KG1 (cell line): ENCODE data around the gene CIT.

Experiments used
- DNase-seq: peaks from one replicate; lab custom pipeline; 2025; lab: John Stamatoyannopoulos, UW

CIT gene

GRCh38 chr12:119699199-119699760 is 177.8 kb downstream of the CIT start:
- no peak for DNase-seq

DNA sequence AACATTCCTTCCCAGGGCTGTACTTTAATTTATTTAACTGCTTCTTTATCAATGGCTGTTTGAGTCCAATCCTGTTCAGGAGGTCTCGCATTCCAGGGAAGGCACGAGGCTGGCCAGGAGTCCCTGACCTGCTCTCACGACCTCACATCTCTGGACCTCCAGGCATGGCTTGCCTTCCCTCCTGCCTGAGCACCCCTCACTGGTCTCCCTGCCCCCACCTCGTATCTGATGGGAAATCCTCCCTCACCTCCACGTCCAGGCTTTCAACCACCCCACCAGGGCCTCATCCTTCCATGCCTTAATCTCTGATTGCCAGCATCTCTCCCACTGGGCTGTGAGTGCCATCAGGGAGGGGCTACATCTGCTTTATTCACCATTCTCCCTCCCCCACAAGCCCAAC is 180.2 kb downstream of the CIT start:
- no peak for DNase-seq

DNA sequence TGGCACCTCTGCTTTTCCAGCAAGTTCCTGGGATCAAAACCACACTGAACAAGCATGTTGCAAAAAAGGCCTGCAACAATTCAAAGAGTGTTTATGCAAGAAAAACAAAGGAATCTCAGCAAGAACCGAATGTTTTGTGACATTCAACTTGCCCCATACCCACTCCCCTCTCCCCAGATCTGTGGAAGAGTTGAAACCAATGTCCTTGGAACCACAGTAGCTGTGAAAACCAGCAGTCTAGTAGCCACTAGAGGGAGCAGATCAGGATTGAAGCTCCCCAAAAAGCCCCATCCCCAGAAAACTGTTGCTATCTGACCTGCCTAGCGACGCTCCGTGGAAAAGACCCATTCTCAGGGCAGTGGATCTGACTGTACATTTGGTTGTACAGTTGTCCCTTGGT is 182.1 kb downstream of the CIT start:
- no peak for DNase-seq

GRCh38 chr12:119694111-119694510 is 183.0 kb downstream of the CIT start:
- no peak for DNase-seq

DNA sequence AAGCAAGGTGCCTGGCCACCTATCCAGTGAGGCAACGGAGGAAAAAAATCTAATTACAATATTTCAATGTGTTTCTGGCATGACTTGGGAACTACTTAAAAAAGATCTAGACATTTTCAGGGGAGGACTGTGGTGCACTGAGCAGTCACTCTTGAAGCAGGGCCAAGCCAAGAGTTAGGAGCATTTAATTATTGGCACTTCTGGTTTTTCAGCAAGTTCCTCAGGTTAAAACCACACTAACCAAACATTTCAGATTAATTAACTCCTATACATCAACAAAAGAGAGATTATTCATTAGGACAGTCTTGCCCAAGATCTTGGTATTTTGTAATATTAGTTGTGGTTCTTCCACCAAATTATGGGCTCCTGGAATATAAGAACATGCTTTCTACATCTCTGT is 183.6 kb downstream of the CIT start:
- DNase-seq: no peak

DNA sequence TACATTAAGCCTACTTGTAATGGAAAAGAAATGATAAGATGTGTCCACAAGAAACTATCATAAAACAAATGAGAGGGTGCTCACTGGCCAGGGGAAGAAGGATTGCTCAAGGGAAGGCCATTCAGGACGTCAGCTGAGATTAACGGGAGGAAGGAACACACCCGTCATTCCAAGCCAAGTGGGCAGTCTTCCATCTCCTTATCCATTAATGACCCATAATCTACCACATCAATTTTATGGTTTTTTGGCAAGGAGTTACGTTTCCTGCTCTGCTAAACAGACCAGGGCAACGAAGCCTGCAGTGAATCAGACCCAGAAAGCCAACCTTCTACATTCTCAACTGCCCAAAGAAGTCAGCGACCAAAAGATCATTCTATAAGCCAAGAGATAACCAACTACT is 184.1 kb downstream of the CIT start:
- DNase-seq: no peak

DNA sequence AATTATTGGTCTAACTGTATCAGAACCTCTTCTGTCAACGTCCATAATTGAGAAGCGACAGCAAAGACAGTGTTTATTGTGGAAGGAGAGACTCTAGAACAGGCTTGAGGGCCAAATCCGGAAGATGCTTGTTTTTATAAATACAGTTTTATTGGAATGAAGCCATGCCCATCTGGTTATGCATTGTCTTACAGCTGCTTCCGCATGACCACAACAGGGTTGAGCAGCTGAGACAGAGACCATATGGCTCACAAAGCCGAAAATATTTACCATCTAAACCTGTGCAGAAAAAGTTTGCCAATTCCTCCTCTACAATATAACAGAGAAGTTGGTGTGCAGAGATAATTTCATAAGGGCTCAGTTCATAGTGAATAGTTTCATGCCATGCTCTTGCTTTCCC is 184.7 kb downstream of the CIT start:
- no peak for DNase-seq

- no peak for DNase-seq
These were observed 185.8 kb downstream of the CIT start for GRCh38 chr12:119691202-119691810.

DNA sequence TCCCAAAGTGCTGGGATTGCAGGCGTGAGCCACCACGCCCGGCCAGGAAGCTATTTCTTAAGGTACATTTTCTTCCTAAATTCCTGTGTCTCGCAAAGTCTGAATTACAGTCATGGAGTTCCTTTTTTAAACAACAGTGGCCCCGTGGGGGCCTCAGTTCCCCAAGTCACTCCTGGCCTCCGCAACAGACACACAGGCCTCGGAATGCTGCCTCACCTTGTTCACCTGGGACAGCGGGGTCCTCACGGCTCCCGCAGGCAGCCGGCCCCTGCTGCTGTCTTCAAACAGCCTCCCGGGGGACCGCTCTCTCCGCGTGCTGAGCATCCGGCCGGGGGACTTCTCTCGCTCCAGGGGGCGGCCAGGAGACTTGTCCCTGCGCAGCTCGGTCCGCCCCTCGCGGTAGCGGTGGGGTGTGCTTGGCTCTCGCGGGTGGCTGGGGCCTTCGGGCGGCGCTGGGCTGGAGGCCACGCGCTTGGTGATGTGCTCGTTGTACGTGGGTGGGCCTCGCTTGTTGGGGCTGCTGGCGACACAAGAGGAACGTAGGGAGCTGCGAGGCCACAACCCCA is 187.1 kb downstream of the CIT start:
- DNase-seq: no peak

DNA sequence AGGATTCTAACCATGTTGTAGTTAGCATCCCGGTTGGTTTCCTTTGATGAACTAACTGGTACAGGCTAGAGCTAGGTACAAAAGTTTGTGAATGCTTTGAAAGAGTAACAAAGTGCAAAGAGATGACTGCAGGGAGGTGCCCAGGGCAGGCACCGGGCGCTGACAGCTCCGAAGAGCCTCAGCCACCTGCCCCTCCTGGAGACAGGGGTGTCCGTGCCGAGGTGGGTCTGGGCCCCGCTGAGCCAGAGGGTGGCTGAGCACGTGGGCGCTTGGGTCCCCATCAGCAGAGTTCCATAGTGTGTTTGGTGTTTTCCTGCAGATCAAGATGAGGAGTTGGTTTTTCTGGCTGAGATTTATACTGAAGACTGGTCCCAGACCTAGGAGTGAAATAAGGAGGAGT is 189.2 kb downstream of the CIT start:
- DNase-seq: no peak

- no peak for DNase-seq
These were observed 189.7 kb downstream of the CIT start for GRCh38 chr12:119687406-119687805.

DNA sequence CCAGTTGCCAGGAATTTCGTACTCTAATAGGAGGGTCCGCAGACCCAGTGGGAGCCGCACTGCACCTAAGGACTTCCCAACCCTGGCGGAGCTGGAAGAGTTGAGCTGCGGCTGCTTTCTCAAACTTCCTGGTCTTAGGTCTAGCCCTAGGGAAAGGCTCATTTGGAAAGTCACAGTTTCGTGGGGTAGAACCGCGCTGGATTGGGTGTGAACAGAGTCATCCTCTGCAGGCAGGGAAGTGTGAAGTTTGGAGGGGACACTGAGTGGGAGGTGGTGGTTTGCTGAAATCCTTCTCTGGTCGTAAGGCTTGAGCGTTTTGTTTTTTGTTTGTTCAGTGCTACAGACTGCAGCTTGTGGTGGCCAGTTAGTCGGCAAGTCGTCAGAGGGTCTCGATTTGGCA is 190.3 kb downstream of the CIT start:
- DNase-seq: no peak

DNA sequence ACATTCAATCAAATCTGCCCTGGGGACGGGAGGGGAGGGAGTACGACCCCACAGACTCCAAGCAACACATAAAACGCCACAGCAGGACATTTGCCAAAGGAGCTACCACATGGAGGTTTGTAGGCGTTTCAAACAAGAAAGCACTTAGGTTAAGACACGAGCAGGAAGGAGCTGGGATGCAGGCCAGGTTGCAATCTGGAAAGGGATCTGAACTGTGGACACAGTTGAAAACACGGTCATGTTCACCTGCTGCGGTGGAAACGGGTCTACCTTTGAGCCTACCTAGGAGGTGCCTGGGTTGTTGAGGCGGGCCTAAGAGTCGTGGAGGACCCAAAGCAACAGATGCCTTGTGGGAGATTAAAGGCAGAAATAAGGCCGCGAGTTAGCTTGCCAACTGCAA is 190.8 kb downstream of the CIT start:
- no peak for DNase-seq

DNA sequence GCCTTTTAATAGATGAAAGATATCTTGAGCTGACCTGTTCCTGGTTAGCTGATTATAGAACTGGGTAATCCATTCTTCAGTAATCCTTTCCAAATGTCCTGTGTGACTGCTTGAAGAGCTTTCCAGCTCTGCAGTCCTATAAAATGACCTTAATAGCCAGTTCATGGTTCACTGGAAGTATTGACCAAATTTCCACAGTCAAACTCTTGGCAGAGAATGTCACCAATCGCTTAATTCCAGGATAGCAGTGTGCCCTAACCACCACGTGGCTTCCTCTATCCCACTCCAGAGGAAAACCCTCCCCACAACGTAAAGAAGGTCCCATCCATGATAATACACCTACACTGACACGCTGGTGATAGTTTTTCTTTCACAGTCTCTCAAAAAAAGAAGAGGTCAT is 191.7 kb downstream of the CIT start:
- no peak for DNase-seq

- DNase-seq: no peak
These were observed 192.3 kb downstream of the CIT start for GRCh38 chr12:119684711-119685369.

GRCh38 chr12:119683816-119684215 is 193.3 kb downstream of the CIT start:
- DNase-seq: no peak

- no peak for DNase-seq
These were observed 193.7 kb downstream of the CIT start for GRCh38 chr12:119683413-119683812.

GRCh38 chr12:119682639-119683252 is 194.4 kb downstream of the CIT start:
- DNase-seq: no peak

GRCh38 chr12:119681728-119682638 is 195.1 kb downstream of the CIT start:
- DNase-seq: no peak

- DNase-seq: no peak
These were observed 196.0 kb downstream of the CIT start for GRCh38 chr12:119681111-119681510.

GRCh38 chr12:119679490-119679889 is 197.6 kb downstream of the CIT start:
- no peak for DNase-seq

GRCh38 chr12:119679081-119679480 is 198.0 kb downstream of the CIT start:
- no peak for DNase-seq
